ENCODE measurements around the gene FBP1.

FBP1 gene

DNA sequence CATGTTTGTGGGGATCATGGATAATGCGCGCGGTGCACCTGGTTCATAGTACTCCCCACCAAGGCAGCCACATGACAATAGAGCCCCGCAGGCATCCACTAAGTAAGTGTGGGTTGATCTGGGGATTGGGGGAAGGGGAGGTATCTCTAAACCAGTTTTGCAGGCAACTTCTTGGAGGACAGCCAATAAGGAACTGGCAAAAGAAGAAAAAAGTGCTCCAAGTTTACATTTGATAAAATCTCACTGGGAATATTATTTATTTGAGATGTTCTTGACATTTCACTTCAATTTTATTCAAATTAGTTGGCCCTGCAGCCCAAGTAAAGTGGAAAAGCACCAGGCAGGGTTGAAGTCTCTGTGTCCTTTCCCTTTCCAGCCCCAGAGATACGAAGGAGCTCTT, 8.5 kb downstream of the FBP1 start:
- Histone ChIP-seq H3K9me3 (ENCODE audit: insufficient read depth, low read depth, low read length) (no peaks in the 10 kb centered on the region), H3K4me1 (ENCODE audit: insufficient read depth, low read length) (peaks cover 14% of the 10 kb centered on the region), H3K27ac (ENCODE audit: low read length) (no peak overlapping the region), H3K9ac (ENCODE audit: low read depth, low read length) (no peak overlapping the region; the same call in 1 of the 2 replicates), H3K4me3 (ENCODE audit: low read length) (peak overlapping the region; percentile 7; the same call in 1 of the 2 replicates), H3K27me3 (ENCODE audit: insufficient read depth, low read length) (peaks cover 9% of the 10 kb centered on the region), H3K36me3 (ENCODE audit: insufficient read depth, low read depth, low read length) (no peaks in the 10 kb centered on the region)

DNA sequence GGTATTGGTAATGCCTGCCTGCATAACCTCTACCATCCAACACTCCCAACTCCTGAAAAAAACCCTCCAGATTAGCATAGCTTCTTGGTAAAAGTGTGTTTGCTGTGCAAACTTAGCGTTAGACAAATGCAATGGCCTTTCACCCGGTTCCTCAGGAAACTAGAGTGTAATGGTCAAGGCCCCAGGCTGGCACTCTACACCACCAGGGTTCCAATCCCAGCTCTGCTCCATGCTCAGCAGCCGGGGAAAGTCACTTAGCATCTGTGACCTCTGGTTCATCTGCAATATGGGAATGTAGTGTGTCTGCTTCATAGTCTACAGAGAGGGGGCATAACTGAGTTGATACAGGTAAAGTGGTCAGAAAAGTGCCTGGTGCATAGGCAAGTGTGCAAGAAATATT, 9.0 kb downstream of the FBP1 start:
- Histone ChIP-seq H3K27me3 (ENCODE audit: insufficient read depth, low read length) (peaks cover 4% of the 10 kb centered on the region), H3K4me1 (ENCODE audit: insufficient read depth, low read length) (peaks cover 14% of the 10 kb centered on the region), H3K4me3 (ENCODE audit: low read length) (no peak overlapping the region), H3K36me3 (ENCODE audit: insufficient read depth, low read depth, low read length) (no peaks in the 10 kb centered on the region), H3K9ac (ENCODE audit: low read depth, low read length) (no peak overlapping the region), H3K9me3 (ENCODE audit: insufficient read depth, low read depth, low read length) (no peaks in the 10 kb centered on the region), H3K27ac (ENCODE audit: low read length) (no peak overlapping the region)

DNA sequence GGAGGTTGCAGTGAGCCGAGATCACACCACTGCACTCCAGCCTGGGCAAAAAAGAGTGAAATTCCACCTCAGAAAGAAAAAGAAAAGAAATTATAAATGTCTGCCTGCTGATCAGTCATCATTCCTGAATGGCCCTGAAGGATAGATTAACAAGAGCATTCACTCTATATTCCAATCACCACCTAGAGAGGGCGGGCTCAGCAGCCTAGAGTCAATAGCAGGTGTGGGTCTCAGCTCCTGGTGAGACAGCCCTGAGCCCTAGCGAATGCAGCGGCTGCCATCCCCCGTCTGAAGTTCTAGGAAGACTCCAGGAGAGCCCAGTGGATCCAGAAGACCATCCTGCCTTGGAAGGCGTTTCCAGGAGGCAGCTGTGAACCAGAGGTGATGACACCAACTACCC, 12.0 kb downstream of the FBP1 start:
- Histone ChIP-seq H3K4me3 (ENCODE audit: low read length) (no peak overlapping the region), H3K9me3 (ENCODE audit: insufficient read depth, low read depth, low read length) (no peaks in the 10 kb centered on the region), H3K27ac (ENCODE audit: low read length) (no peak overlapping the region), H3K27me3 (ENCODE audit: insufficient read depth, low read length) (no peaks in the 10 kb centered on the region), H3K9ac (ENCODE audit: low read depth, low read length) (no peak overlapping the region), H3K36me3 (ENCODE audit: insufficient read depth, low read depth, low read length) (no peaks in the 10 kb centered on the region), H3K4me1 (ENCODE audit: insufficient read depth, low read length) (peaks cover 14% of the 10 kb centered on the region)

DNA sequence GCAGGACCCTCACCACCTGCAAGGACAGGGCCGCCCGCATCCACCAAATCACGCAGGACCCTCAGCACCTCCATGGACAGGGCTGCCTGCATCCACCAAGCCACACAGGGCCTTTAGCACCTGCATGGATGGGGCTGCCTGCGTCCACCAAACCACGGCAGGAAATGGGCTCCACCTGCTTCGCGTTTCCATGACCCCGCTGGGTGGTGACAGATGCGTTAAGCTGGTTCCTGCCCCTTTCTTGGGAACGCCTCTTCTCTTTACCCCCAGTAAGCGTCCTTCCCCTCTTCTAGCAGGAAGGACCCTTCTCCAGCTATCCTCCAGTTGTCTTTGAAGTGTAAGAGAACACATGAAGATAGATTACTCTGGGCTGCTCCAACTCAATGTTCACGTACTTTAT, 13.5 kb downstream of the FBP1 start:
- H3K9me3 ChIP-seq (ENCODE audit: insufficient read depth, low read depth, low read length): no peaks in the 10 kb centered on the region
- H3K9ac ChIP-seq (ENCODE audit: low read depth, low read length): no peak overlapping the region
- H3K4me3 ChIP-seq (ENCODE audit: low read length): no peak overlapping the region
- peaks cover under 1% of the 10 kb centered on the region; the same call in 1 of the 2 replicates for H3K4me1 ChIP-seq (ENCODE audit: insufficient read depth, low read length)
- no peak overlapping the region for H3K27ac ChIP-seq (ENCODE audit: low read length)
- H3K27me3 ChIP-seq (ENCODE audit: insufficient read depth, low read length): no peaks in the 10 kb centered on the region
- no peaks in the 10 kb centered on the region for H3K36me3 ChIP-seq (ENCODE audit: insufficient read depth, low read depth, low read length)

- no peak overlapping the region for H3K27ac ChIP-seq (ENCODE audit: low read length)
- H3K4me3 ChIP-seq (ENCODE audit: low read length): no peak overlapping the region
- H3K9ac ChIP-seq (ENCODE audit: low read depth, low read length): no peak overlapping the region
- H3K9me3 ChIP-seq (ENCODE audit: insufficient read depth, low read depth, low read length): no peaks in the 10 kb centered on the region
- H3K27me3 ChIP-seq (ENCODE audit: insufficient read depth, low read length): no peaks in the 10 kb centered on the region
- no peaks in the 10 kb centered on the region for H3K36me3 ChIP-seq (ENCODE audit: insufficient read depth, low read depth, low read length)
- no peaks in the 10 kb centered on the region for H3K4me1 ChIP-seq (ENCODE audit: insufficient read depth, low read length)
Measured at GRCh38 chr9:94624629-94625028, 14.7 kb downstream of the FBP1 start.

GRCh38 chr9:94623253-94623652, 16.1 kb downstream of the FBP1 start:
- Histone ChIP-seq H3K9me3 (ENCODE audit: insufficient read depth, low read depth, low read length) (no peaks in the 10 kb centered on the region), H3K36me3 (ENCODE audit: insufficient read depth, low read depth, low read length) (no peaks in the 10 kb centered on the region), H3K4me3 (ENCODE audit: low read length) (no peak overlapping the region), H3K27me3 (ENCODE audit: insufficient read depth, low read length) (no peaks in the 10 kb centered on the region), H3K4me1 (ENCODE audit: insufficient read depth, low read length) (no peaks in the 10 kb centered on the region), H3K9ac (ENCODE audit: low read depth, low read length) (no peak overlapping the region), H3K27ac (ENCODE audit: low read length) (no peak overlapping the region)

DNA sequence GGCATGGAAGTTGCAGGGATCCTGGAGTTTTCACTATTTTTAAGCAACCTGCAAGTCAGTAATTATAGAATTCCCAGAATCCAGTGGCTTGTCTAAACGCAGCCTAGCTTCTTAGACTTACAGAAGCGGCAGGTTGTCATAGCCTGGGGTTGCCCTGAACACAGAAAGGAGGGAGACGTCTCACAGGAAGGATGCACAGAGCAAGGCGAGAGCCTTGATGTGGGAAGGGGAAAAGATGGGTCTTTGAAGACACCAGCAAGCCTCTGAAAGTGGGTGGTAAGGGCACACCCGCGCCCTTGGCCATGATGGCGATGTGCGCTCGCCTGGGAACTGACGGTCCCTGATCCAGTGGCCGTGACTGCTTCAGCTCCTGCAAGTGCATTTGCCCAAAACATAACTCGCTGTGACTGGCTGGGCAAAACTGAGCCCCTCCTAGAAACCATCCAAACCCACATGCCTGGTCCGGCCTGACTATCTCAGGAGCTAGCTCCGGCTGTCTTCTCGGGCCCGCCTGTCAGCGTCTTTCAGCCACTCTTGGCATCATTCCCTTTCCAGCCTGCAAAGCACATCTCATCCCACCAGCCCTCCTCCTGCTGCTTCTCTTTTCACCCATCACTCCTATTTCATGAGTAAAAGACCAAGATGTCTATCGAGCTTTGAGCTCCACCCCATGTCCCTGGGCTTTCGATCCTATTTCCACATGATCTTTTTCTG, 17.1 kb downstream of the FBP1 start:
- Histone ChIP-seq H3K9me3 (ENCODE audit: insufficient read depth, low read depth, low read length) (no peaks in the 10 kb centered on the region), H3K9ac (ENCODE audit: low read depth, low read length) (no peak overlapping the region), H3K27me3 (ENCODE audit: insufficient read depth, low read length) (no peaks in the 10 kb centered on the region), H3K27ac (ENCODE audit: low read length) (no peak overlapping the region), H3K4me3 (ENCODE audit: low read length) (no peak overlapping the region), H3K4me1 (ENCODE audit: insufficient read depth, low read length) (no peaks in the 10 kb centered on the region), H3K36me3 (ENCODE audit: insufficient read depth, low read depth, low read length) (no peaks in the 10 kb centered on the region)

GRCh38 chr9:94619026-94619425, 20.3 kb downstream of the FBP1 start:
- H3K4me1 ChIP-seq (ENCODE audit: insufficient read depth, low read length): no peaks in the 10 kb centered on the region

GRCh38 chr9:94613003-94613402, 26.3 kb downstream of the FBP1 start:
- H3K9me3 ChIP-seq (ENCODE audit: insufficient read depth, low read depth, low read length): no peaks in the 10 kb centered on the region
- no peak overlapping the region for H3K4me3 ChIP-seq (ENCODE audit: low read length)
- H3K27me3 ChIP-seq (ENCODE audit: insufficient read depth, low read length): no peaks in the 10 kb centered on the region
- H3K27ac ChIP-seq (ENCODE audit: low read length): no peak overlapping the region
- H3K4me1 ChIP-seq (ENCODE audit: insufficient read depth, low read length): peaks cover 3% of the 10 kb centered on the region; the same call in 1 of the 2 replicates
- H3K9ac ChIP-seq (ENCODE audit: low read depth, low read length): no peak overlapping the region
- H3K36me3 ChIP-seq (ENCODE audit: insufficient read depth, low read depth, low read length): no peaks in the 10 kb centered on the region

More at GRCh38 chr9:94619026-94619425, 20.3 kb downstream of the FBP1 start:
- H3K36me3 ChIP-seq (ENCODE audit: insufficient read depth, low read depth, low read length): no peaks in the 10 kb centered on the region
- H3K9ac ChIP-seq (ENCODE audit: low read depth, low read length): no peak overlapping the region
- H3K27ac ChIP-seq (ENCODE audit: low read length): no peak overlapping the region
- no peak overlapping the region for H3K4me3 ChIP-seq (ENCODE audit: low read length)
- no peaks in the 10 kb centered on the region for H3K27me3 ChIP-seq (ENCODE audit: insufficient read depth, low read length)
- H3K9me3 ChIP-seq (ENCODE audit: insufficient read depth, low read depth, low read length): no peaks in the 10 kb centered on the region

DNA sequence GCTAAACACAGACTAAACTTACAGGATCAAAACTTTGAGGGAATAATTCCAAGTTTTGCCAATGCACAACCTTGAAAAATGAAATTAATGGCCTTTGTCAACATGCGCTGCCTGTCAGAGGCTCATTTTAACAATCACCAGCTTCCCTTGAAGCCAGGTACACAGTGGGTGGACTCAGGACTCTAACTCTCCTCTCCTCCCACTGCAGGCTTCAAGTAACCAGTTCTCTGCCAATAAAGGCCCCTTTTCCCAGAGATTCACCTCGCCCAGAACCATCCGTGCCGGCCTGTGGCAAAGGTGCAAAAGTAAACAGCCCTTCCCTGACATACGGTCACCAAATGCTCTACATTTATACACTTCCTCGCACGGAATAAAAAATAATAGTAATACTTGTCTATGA, 27.2 kb downstream of the FBP1 start:
- Histone ChIP-seq H3K9me3 (ENCODE audit: insufficient read depth, low read depth, low read length) (no peaks in the 10 kb centered on the region), H3K27ac (ENCODE audit: low read length) (no peak overlapping the region), H3K36me3 (ENCODE audit: insufficient read depth, low read depth, low read length) (no peaks in the 10 kb centered on the region), H3K27me3 (ENCODE audit: insufficient read depth, low read length) (peaks cover 3% of the 10 kb centered on the region; the same call in 1 of the 2 replicates), H3K4me3 (ENCODE audit: low read length) (no peak overlapping the region), H3K4me1 (ENCODE audit: insufficient read depth, low read length) (peaks cover 3% of the 10 kb centered on the region; the same call in 1 of the 2 replicates), H3K9ac (ENCODE audit: low read depth, low read length) (no peak overlapping the region)

- Histone ChIP-seq H3K27me3 (ENCODE audit: insufficient read depth, low read length) (peaks cover 5% of the 10 kb centered on the region; the same call in 1 of the 2 replicates), H3K27ac (ENCODE audit: low read length) (no peak overlapping the region), H3K36me3 (ENCODE audit: insufficient read depth, low read depth, low read length) (no peaks in the 10 kb centered on the region), H3K9me3 (ENCODE audit: insufficient read depth, low read depth, low read length) (no peaks in the 10 kb centered on the region), H3K9ac (ENCODE audit: low read depth, low read length) (no peak overlapping the region), H3K4me1 (ENCODE audit: insufficient read depth, low read length) (peaks cover 3% of the 10 kb centered on the region; the same call in 1 of the 2 replicates), H3K4me3 (ENCODE audit: low read length) (no peak overlapping the region)
Measured at GRCh38 chr9:94611638-94612068, 27.7 kb downstream of the FBP1 start.

- H3K4me3 ChIP-seq (ENCODE audit: low read length): no peak overlapping the region
- peaks cover 3% of the 10 kb centered on the region; the same call in 1 of the 2 replicates for H3K4me1 ChIP-seq (ENCODE audit: insufficient read depth, low read length)
- H3K27me3 ChIP-seq (ENCODE audit: insufficient read depth, low read length): peaks cover 5% of the 10 kb centered on the region; the same call in 1 of the 2 replicates
- no peak overlapping the region for H3K9ac ChIP-seq (ENCODE audit: low read depth, low read length)
- no peak overlapping the region for H3K27ac ChIP-seq (ENCODE audit: low read length)
- no peaks in the 10 kb centered on the region for H3K36me3 ChIP-seq (ENCODE audit: insufficient read depth, low read depth, low read length)
- no peaks in the 10 kb centered on the region for H3K9me3 ChIP-seq (ENCODE audit: insufficient read depth, low read depth, low read length)
Measured at GRCh38 chr9:94610181-94610606, 29.1 kb downstream of the FBP1 start.

Measured in iPS-20b (cell line).